GM19099 (cell line): ENCODE data around the gene CNN3.

Source experiments
- POLR2A ChIP-seq: IDR thresholded peaks from 3 replicates; pipeline ENCODE4 v1.6.1; 2011; ENCODE audit warnings: low read depth; ENCODE audit not compliant: insufficient read length; ENCODE audit errors: extremely low read depth

The CNN3 gene

DNA sequence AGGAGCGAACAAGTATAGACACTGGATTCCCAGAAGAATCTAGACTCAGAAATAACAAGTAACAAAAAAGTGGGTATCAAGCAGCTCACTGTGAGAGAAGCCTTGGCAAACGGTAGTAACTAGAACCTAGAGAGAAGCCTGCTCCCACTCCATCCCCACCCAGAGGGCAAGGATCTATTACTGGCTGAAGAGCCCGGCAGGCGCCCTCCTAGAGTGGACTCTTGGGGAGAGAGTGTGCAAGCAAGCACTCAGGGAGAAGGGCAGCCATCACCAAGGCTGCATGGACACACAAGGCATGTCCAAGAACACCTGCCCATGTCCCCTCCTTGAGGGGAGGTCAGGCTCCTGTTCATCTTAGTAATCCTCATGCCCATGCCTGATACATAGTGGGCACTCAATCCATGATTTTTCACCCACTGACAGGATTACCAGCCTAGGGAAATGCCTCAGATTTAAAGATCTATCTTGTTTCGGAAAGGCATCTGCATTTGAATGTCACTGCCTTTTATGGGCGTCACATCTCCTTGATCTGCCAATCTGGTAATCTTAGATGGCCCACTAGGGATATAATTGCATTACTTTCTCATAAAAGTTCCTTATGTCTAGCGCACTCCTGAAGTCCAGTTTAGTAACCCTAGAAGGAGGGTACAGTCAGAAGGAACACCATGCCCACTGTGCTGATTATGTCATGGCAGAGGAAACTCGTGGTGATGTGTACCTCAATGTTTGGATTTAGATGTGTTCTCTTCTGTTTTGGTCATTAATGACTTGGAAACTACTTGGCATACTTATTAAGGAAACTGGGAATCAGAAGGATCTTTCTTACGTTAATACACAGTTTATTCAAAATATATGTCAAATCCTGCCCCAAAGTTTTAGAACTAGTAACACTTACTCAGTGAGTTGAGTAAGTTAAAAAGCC lies 14.4 kb downstream of the CNN3 start:
- no peak for TF ChIP-seq POLR2A

- no peak for TF ChIP-seq POLR2A
Observed at GRCh38 chr1:94909486-94909885, 17.4 kb downstream of the CNN3 start.

DNA sequence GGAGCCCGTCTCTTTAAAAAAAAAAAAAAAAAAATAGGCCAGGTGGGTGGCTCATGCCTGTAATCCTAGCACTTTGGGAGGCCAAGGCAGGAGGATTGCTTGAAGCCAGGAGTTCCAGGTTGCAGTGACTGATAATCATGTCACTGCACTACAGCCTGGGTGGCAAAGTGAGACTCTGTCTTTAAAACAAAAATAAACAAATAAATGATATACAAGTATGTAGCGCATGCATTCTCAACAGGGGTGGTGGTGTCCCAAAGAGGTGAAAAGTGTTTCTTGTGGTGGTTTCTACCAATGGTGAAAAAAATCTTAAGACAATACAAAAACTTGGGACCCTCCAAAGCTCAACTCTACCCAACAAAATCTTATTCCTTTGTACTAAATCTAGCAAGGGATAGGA lies 17.9 kb downstream of the CNN3 start:
- no peak for TF ChIP-seq POLR2A

DNA sequence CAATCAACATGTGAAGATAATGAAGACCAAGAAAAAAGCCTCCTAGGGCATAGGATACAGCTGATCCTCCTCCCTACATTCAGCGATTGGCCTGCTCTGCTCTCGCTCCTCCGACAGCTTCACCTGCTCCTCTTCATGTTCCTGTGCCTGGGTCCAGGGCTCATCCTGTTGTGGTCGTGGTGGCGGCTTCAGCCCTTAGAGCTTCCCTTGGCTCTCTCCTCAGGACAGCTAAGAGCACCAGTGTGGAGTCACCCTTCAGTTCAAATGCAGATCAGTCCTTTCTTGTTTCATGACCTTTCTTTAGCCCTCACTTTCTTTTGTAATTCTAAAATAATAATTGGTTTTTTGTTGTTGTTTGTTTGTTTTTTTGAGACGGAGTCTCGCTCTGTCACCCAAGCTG lies 18.7 kb downstream of the CNN3 start:
- no peak for TF ChIP-seq POLR2A

- TF ChIP-seq POLR2A: no peak
Observed at GRCh38 chr1:94907136-94907535, 19.8 kb downstream of the CNN3 start.

DNA sequence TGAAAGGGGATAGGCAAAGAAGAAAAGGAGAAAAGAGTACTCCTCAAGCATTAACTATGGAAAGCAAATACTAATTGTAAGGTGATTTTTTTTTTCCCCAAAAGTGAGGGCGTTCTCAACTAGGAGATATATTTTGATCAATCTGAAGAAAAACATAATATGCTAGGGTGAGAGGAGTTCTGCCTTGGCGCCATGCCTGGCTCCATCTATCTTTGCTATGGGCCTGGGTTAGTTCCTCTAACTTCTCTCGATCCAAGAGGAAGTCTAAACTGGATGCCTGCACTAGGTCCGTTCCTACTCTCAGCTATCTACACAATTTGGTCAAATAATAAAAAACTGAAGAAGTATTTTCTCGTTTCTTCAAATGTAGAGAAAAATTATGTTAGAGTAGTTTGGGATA lies 20.5 kb downstream of the CNN3 start:
- TF ChIP-seq POLR2A: no peak

- no peak for TF ChIP-seq POLR2A
Observed at GRCh38 chr1:94905207-94905606, 21.7 kb downstream of the CNN3 start.

GRCh38 chr1:94903280-94904009 lies 23.5 kb downstream of the CNN3 start:
- no peak for TF ChIP-seq POLR2A

- TF ChIP-seq POLR2A: no peak
Observed at GRCh38 chr1:94901841-94902240, 25.1 kb downstream of the CNN3 start.

- no peak for TF ChIP-seq POLR2A
Observed at GRCh38 chr1:94899756-94900155, 27.2 kb downstream of the CNN3 start.

GRCh38 chr1:94898491-94899385 lies 28.2 kb downstream of the CNN3 start:
- TF ChIP-seq POLR2A: no peak

GRCh38 chr1:94895518-94895917 lies 31.4 kb downstream of the CNN3 start:
- TF ChIP-seq POLR2A: no peak

GRCh38 chr1:94894630-94895029 lies 32.3 kb downstream of the CNN3 start:
- TF ChIP-seq POLR2A: no peak

GRCh38 chr1:94892604-94893254 lies 34.2 kb downstream of the CNN3 start:
- no peak for TF ChIP-seq POLR2A
